Glutamatergic neuron (in vitro differentiated cells): ENCODE data around the gene UGT8. TPM values are rescaled to one million over a fixed set of nuclear protein-coding genes. Genes with fewer than 3 reads are reported as not detected.
A peak's percentile ranks its signal among the peaks of the same experiment; 100 is the strongest.

ENCODE experiments used
- DNase-seq: peaks from one replicate; pipeline ENCODE4 v3.0.0; 2022
- H3K27ac Mint-ChIP-seq: one replicate; pipeline ENCODE4 v1.8.0; 2020; ENCODE audit warnings: mild to moderate bottlenecking, mixed read lengths, inconsistent platforms; ENCODE audit not compliant: unreplicated experiment
- H3K27me3 Mint-ChIP-seq: one replicate; pipeline ENCODE4 v1.8.0; 2020; ENCODE audit warnings: mild to moderate bottlenecking, moderate library complexity, mixed read lengths, inconsistent platforms; ENCODE audit not compliant: unreplicated experiment
- H3K36me3 Mint-ChIP-seq: one replicate; pipeline ENCODE4 v1.8.0; 2020; ENCODE audit warnings: mild to moderate bottlenecking, mixed read lengths, inconsistent platforms; ENCODE audit not compliant: unreplicated experiment
- H3K4me1 Mint-ChIP-seq: one replicate; pipeline ENCODE4 v1.8.0; 2020; ENCODE audit warnings: mild to moderate bottlenecking, low read depth, mixed read lengths, inconsistent platforms; ENCODE audit not compliant: unreplicated experiment
- H3K4me3 Mint-ChIP-seq: one replicate; pipeline ENCODE4 v1.8.0; 2020; ENCODE audit warnings: mild to moderate bottlenecking, mixed read lengths, inconsistent platforms; ENCODE audit not compliant: unreplicated experiment
- H3K9me3 Mint-ChIP-seq: one replicate; pipeline ENCODE4 v1.8.0; 2020; ENCODE audit warnings: mild to moderate bottlenecking, moderate library complexity, mixed read lengths, inconsistent platforms; ENCODE audit not compliant: unreplicated experiment
- microRNA-seq: library from miRNA; unstranded; fragments of <30 nt; microRNA quantifications from one replicate; pipeline ENCODE4, GENCODE V29; 2020; ENCODE audit not compliant: unreplicated experiment
- total RNA-seq: library from RNA; stranded (reverse); fragmentation: NEBNext Ultra II Directional; extraction: Animal tissue kit (Norgen Biotek cat#: 25700); gene quantifications from one replicate; pipeline ENCODE4 v1.2.1, GENCODE V29; 2021; ENCODE audit not compliant: unreplicated experiment
- TF ChIP-seq, protein P1 (sequence below): fragments of 200-600 bp; sonication (generic); IDR thresholded peaks from one replicate; pipeline ENCODE4 v1.5.0; 2021; ENCODE audit not compliant: partially characterized antibody, unreplicated experiment

Gene UGT8
- total RNA-seq, 1 donor from 2014 or later = 0.98 TPM

DNA sequence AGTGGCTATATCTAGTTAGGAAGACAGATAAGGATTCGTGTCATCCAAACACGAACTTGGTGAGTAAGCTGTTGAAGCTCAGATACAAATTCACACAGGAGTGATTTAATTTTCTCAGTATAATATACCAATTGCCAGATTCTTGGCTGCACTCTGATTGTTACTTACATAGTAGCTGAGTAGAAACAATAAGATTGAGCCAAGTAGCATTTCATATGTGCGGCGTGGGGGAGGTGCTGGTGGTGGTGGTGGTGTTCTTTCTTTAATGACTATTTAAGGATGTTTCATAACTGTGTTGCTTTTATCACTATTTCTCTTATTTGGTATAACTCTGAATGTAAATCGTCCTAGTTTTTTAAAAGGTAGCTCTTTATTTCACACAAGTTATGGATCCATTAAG, 102.9 kb downstream of the UGT8 start:
- H3K27me3 Mint-ChIP-seq = no peaks in the 10 kb centered on the region
- peaks cover 1% of the 10 kb centered on the region for H3K9me3 Mint-ChIP-seq
- no peak overlapping the region for H3K27ac Mint-ChIP-seq
- DNase-seq = no peak
- no peaks in the 10 kb centered on the region for H3K36me3 Mint-ChIP-seq
- peaks cover 6% of the 10 kb centered on the region for H3K4me1 Mint-ChIP-seq
- H3K4me3 Mint-ChIP-seq = no peak overlapping the region
- TF ChIP-seq, protein P1, sequence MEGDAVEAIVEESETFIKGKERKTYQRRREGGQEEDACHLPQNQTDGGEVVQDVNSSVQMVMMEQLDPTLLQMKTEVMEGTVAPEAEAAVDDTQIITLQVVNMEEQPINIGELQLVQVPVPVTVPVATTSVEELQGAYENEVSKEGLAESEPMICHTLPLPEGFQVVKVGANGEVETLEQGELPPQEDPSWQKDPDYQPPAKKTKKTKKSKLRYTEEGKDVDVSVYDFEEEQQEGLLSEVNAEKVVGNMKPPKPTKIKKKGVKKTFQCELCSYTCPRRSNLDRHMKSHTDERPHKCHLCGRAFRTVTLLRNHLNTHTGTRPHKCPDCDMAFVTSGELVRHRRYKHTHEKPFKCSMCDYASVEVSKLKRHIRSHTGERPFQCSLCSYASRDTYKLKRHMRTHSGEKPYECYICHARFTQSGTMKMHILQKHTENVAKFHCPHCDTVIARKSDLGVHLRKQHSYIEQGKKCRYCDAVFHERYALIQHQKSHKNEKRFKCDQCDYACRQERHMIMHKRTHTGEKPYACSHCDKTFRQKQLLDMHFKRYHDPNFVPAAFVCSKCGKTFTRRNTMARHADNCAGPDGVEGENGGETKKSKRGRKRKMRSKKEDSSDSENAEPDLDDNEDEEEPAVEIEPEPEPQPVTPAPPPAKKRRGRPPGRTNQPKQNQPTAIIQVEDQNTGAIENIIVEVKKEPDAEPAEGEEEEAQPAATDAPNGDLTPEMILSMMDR = no peak

DNA sequence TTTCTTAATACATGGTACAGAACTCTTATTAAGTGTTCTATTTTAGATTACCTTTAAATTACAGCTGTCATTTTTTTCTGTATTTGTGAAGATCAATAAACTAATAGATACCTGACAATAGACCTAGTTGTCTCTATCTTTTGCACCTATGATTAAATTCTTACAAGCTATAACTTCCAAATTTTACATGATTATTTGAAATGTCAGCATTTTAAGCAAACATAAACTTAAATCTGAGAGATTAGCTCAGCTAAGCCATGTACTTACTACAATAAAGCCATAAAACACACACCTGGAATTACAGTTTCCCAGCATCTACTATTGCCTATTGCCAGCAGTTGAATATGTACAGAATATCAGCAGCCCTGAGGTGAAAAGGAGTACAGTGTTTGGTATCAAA, 118.8 kb downstream of the UGT8 start:
- no peak for DNase-seq
- Mint-ChIP-seq H3K4me3 (no peak overlapping the region), H3K4me1 (no peaks in the 10 kb centered on the region), H3K36me3 (no peaks in the 10 kb centered on the region), H3K9me3 (no peaks in the 10 kb centered on the region), H3K27ac (no peak overlapping the region), H3K27me3 (no peaks in the 10 kb centered on the region)
- TF ChIP-seq, protein P1 = no peak

DNA sequence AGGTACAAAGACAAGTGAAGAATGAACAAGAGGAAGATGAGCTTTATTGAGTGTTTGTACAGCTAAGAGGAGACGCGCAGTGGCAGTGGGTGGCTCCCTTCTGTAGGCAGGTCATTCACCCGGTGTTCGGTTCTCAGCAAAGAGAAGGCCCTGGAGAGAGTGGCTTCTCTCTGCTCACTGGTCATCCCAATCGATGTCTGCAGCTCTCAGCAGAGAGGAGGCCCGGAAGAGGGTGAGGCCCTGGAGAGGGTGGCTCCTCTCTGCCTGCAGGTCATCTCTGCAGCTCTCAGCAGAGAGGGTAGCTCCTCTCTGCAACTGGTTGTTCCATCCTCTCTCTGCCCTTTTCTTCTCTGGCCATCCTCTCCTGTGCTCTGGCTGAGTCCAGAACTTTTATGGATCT, 126.5 kb downstream of the UGT8 start:
- Mint-ChIP-seq H3K4me3 (no peak overlapping the region), H3K4me1 (peaks cover 17% of the 10 kb centered on the region), H3K9me3 (peaks cover 5% of the 10 kb centered on the region), H3K27ac (peak overlapping the region; percentile 25), H3K36me3 (no peaks in the 10 kb centered on the region), H3K27me3 (peaks cover 1% of the 10 kb centered on the region)
- TF ChIP-seq, protein P1 = no peak
- no peak for DNase-seq

DNA sequence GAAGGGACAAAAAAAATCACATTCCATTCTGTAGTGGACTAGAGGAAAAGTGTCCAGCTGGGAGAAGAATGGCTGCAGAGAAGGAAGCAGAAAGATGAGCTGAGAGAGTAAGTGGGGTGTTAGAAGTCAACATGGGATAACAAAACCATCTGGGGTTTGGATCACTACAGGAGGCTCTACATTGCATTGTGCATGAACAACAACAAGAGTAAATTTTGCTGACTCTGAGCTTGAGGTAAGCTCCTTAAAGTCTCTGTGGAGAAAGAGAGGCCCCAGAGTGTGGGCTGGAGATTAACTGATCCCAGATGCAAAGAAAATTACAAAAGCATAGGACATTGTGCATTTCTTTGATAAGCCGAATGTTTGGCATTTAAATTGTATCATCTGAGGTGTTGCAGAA, 128.9 kb downstream of the UGT8 start:
- TF ChIP-seq, protein P1 = no peak
- DNase-seq = no peak
- Mint-ChIP-seq H3K27ac (peak overlapping the region; percentile 74), H3K4me1 (peaks cover 19% of the 10 kb centered on the region), H3K9me3 (peaks cover 5% of the 10 kb centered on the region), H3K4me3 (no peak overlapping the region), H3K27me3 (peaks cover 1% of the 10 kb centered on the region), H3K36me3 (no peaks in the 10 kb centered on the region)

Small RNA genes within 50 kb of the gene (microRNA-seq; reads per million reads assigned to microRNA genes)
- 13.6 reads per million, percentile 53 among the genes with 10 or more reads in this experiment for gene MIR577
